Panc1 (cell line): ENCODE data around the gene TENT4B.

ENCODE experiments used
- POLR2AphosphoS5 ChIP-seq: IDR thresholded peaks from 2 replicates; pipeline ENCODE4 v1.6.1; 2012; ENCODE audit warnings: mild to moderate bottlenecking, low read depth, low read length, moderate library complexity
- SIN3A ChIP-seq: IDR thresholded peaks from 2 replicates; pipeline ENCODE4 v1.6.1; 2012; ENCODE audit warnings: low read depth, mild to moderate bottlenecking, low read length, moderate library complexity, borderline replicate concordance; ENCODE audit not compliant: insufficient read depth
- TCF7L2 ChIP-seq: IDR thresholded peaks from 2 replicates; pipeline ENCODE4 v1.6.1; 2011; ENCODE audit warnings: mild to moderate bottlenecking, low read depth, low read length, inconsistent platforms
- TF ChIP-seq, protein P1 (sequence below): fragments of 450-650 bp; IDR thresholded peaks from 2 replicates; pipeline ENCODE4 v1.5.1; 2017; ENCODE audit warnings: mild to moderate bottlenecking
- TF ChIP-seq, protein P2 (sequence below), 2 experiments: IDR thresholded peaks; 2 replicates each; pipeline ENCODE4 v1.6.1; 2011 to 2012; ENCODE audit warnings: low read depth in 2 of 2, control low read depth in 1 of 2, low read length in 1 of 2, mild to moderate bottlenecking in 1 of 2, moderate library complexity in 1 of 2; ENCODE audit not compliant: insufficient read depth in 1 of 2

DNA sequence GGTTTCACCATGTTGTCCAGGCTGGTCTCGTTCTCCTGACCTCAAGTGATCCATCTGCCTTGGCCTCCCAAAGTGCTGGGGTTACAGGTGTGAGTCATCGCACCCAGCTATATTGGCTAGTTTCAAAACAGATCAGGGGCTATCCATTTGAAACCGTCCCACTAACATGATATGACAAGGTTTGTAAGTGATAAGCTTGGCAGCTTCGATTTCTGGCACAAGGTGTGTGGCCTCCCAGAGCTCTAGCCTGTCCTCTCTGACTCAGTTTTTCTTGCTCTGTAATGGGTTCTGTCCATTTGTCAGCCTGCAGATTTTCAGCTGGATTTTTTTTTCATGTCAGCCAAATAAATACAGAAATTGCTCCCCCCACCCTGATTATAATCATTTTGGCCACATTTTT, 31.8 kb upstream of the TENT4B start:
- no peak for TF ChIP-seq POLR2AphosphoS5
- TF ChIP-seq, protein P1, sequence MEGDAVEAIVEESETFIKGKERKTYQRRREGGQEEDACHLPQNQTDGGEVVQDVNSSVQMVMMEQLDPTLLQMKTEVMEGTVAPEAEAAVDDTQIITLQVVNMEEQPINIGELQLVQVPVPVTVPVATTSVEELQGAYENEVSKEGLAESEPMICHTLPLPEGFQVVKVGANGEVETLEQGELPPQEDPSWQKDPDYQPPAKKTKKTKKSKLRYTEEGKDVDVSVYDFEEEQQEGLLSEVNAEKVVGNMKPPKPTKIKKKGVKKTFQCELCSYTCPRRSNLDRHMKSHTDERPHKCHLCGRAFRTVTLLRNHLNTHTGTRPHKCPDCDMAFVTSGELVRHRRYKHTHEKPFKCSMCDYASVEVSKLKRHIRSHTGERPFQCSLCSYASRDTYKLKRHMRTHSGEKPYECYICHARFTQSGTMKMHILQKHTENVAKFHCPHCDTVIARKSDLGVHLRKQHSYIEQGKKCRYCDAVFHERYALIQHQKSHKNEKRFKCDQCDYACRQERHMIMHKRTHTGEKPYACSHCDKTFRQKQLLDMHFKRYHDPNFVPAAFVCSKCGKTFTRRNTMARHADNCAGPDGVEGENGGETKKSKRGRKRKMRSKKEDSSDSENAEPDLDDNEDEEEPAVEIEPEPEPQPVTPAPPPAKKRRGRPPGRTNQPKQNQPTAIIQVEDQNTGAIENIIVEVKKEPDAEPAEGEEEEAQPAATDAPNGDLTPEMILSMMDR, result no peak
- TF ChIP-seq, protein P2, sequence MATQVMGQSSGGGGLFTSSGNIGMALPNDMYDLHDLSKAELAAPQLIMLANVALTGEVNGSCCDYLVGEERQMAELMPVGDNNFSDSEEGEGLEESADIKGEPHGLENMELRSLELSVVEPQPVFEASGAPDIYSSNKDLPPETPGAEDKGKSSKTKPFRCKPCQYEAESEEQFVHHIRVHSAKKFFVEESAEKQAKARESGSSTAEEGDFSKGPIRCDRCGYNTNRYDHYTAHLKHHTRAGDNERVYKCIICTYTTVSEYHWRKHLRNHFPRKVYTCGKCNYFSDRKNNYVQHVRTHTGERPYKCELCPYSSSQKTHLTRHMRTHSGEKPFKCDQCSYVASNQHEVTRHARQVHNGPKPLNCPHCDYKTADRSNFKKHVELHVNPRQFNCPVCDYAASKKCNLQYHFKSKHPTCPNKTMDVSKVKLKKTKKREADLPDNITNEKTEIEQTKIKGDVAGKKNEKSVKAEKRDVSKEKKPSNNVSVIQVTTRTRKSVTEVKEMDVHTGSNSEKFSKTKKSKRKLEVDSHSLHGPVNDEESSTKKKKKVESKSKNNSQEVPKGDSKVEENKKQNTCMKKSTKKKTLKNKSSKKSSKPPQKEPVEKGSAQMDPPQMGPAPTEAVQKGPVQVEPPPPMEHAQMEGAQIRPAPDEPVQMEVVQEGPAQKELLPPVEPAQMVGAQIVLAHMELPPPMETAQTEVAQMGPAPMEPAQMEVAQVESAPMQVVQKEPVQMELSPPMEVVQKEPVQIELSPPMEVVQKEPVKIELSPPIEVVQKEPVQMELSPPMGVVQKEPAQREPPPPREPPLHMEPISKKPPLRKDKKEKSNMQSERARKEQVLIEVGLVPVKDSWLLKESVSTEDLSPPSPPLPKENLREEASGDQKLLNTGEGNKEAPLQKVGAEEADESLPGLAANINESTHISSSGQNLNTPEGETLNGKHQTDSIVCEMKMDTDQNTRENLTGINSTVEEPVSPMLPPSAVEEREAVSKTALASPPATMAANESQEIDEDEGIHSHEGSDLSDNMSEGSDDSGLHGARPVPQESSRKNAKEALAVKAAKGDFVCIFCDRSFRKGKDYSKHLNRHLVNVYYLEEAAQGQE (IDR thresholded peaks at IDR 0.05; ENCODE audit: insufficient read depth in 1 of 2, low read depth in 2 of 2, low read length in 1 of 2), result no peak
- TF ChIP-seq SIN3A, result no peak
- no peak for TF ChIP-seq TCF7L2
